SK-N-SH treated with all-trans-retinoic acid at 6 μM for 48 hours (cell line): ENCODE measurements around the gene PRKAB2.

Source experiments
- ESRRG ChIP-seq: fragments of 250-450 bp; sonication (Bioruptor Pico); IDR thresholded peaks from 2 replicates; pipeline ENCODE4 v1.6.1; 2021; ENCODE audit warnings: mild to moderate bottlenecking
- PATZ1 ChIP-seq: fragments of 250-450 bp; sonication (Bioruptor Pico); IDR thresholded peaks from 2 replicates; pipeline ENCODE4 v1.8.0; 2020; ENCODE audit warnings: mild to moderate bottlenecking, moderate library complexity, borderline replicate concordance
- ZFP30 ChIP-seq: fragments of 450-650 bp; formaldehyde crosslinking; IDR thresholded peaks from 2 replicates; pipeline ENCODE4 v1.5.0; 2022; ENCODE audit warnings: mild to moderate bottlenecking, moderate library complexity
- ZNF565 ChIP-seq: fragments of 450-650 bp; formaldehyde crosslinking; conservative IDR thresholded peaks from 2 replicates; pipeline ENCODE4 v1.5.0; 2020; ENCODE audit warnings: low read depth, mild to moderate bottlenecking, moderate library complexity

- TF ChIP-seq ZFP30 (CRISPR knock-in tag), result no peak
- no peak for TF ChIP-seq ESRRG (CRISPR knock-in tag)
- TF ChIP-seq ZNF565, result no peak
- no peak for TF ChIP-seq PATZ1 (CRISPR knock-in tag)
Observed at GRCh38 chr1:147214325-147214724, 42.1 kb upstream of the PRKAB2 start.
